Bronchus fibroblast of lung (primary cell): Measurements from ENCODE around the gene ZMYND11. TPM values are rescaled to one million over a fixed set of nuclear protein-coding genes. Genes with fewer than 3 reads are reported as not detected.

Experiments
- total RNA-seq: library from RNA; depleted of rRNA; stranded (reverse); fragments of >200 nt; gene quantifications from 2 replicates; pipeline ENCODE4 v1.2.3, GENCODE V29; 2015

ZMYND11 gene
- total RNA-seq: 23.0 and 26.9 TPM in 2 replicates

GRCh38 chr10:135132-135600, at the start of gene ZMYND11:
Gene ZMYND11, plus strand, starts transcription at chr10:135455. Its CDS starts 44,558 bp downstream, at chr10:180013.

Other genes starting within 250 kb of the ZMYND11 start
- gene TUBB8, start 86.2 kb upstream of the ZMYND11 start, total RNA-seq: not detected in 2 replicates